Measurements from ENCODE around the gene TBC1D8.

Gene TBC1D8

DNA sequence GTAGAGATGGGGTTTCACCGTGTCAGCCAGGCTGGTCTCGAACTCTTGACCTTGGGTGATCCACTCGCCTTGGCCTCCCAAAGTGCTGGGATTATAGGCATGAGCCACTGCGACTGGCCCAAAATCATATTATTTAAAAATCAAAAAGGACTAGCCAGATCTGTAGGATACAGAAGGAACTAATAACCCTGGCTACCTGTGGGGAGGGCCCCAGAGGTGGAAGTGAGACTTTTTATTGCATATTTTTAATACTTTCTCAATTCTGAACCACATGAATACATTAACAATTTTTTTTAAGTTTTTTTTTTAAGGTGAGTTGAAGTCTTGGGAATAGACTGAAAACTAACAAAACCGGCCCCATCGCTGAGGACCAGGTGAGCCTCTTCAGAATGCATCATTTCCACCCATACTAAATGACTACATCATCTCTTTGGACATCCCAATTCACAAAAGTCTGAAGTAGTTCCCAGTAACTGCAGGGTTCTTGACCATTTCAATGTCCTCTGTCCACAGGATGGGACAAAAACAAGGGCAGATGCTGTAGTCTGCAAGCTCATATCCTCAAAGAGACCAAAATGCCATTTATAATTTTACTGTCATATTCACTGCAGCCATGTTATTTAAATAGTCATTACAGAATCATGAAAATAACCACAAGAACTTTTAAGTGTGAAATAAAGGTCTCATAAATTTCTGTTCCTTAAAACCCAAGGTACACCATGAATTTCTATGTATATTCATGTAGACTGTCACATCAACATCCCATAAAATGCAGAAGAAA lies 127.7 kb downstream of the TBC1D8 start:
- no peak for DNase-seq

DNA sequence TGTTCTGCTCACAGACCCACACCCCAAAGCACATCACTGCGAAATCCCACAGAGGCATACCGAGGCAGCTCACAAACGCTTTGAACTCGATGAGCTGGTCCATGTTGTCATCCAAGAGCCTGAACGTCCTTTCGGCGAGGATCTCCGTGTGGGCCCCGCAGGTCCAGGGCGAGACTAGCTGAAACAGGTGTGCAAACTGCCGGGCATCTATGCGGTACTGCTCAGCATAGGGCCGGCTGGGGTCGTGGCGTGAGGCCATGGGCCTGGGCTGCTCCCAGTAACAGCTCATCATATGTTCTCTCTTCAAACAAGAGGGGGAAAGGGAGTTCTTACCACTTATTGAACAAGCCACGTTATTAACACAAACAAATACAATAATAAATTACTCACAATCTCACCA lies 129.0 kb downstream of the TBC1D8 start:
- no peak for DNase-seq

DNA sequence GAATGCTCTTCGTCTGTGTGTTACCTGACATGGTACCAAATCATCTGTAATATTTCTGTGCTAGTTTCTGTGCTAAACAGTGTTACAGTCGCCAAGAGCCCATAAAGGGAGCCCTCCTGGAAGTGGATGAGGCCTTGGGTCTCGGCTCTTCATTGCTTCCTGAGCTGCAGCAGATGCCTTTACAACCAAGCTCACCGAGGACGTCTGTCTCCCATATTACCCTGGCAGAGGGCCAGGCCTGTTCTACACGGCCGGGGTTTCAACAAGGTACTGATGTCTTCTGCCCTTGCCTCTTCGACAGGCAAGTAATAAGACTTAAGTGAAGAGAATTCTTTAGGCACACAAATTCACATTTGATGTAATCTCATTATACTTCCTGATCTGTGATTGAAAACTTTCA lies 132.2 kb downstream of the TBC1D8 start:
- DNase-seq: no peak

DNA sequence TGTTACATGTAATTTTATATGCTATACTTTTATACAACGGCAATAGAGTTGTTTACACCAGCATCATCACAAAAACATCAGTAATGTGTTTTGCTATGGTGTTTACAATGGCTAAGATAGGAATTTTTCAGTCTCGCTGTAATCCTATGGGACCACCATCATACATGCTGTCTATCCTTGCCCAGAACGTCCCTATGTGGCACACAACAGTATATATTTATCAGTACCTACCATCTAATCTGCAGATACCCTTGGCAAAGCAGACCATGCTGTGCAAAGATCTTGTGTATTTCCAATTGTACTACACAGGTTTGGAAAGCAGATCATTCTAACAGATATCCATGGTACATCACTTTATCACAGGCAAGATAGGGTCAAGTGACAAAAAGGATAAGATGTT lies 133.8 kb downstream of the TBC1D8 start:
- no peak for DNase-seq

DNA sequence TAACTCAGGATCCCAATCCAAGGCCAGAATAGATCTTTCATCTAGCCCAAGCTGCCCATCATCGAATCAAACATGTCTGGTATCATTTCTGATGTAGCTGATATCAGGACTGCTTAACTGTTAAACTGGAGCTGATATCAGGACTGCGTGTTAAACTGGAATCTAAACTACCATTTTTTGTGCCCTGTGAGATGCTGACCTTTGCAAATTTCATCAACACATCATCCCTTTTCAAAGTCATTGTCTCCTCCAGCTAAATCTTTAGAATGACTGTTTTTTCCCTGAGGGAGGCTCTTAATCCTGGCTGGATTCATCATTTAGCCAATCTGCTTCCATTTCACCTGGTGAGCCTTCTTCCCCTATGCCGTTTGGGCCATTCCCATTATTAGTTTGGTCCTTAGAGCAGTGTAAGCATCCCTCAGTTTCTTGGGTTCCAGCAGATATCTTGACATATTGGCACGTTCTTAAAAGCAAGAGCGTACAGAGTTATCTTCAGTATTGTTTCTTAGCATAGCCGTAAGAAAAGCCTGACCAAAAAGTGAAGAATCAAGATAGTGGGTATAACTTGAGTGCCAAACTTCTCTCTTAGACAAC lies 136.8 kb downstream of the TBC1D8 start:
- DNase-seq: no peak

DNA sequence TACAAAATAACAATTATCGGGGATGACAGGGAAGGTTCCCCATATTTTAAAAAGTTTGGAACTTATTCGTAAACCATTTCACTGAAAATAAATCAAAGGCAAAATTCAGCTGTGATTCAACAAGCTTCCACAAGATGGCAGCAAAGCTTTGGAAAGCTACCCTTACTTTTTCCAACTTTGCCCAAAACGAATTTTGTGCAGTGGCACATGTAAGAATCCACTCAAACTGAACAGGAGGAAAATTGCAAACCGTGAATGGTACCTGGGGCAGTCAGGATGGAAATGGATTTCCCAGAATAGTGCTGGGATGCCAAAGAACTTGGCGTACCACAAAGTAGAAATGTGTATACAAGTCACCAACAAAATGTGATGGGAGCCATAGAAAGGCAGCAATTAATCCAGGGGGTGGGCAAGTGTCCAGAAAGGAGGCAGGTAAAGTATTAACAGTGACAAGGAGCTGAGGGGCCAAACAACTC lies 138.4 kb downstream of the TBC1D8 start:
- DNase-seq: no peak

DNA sequence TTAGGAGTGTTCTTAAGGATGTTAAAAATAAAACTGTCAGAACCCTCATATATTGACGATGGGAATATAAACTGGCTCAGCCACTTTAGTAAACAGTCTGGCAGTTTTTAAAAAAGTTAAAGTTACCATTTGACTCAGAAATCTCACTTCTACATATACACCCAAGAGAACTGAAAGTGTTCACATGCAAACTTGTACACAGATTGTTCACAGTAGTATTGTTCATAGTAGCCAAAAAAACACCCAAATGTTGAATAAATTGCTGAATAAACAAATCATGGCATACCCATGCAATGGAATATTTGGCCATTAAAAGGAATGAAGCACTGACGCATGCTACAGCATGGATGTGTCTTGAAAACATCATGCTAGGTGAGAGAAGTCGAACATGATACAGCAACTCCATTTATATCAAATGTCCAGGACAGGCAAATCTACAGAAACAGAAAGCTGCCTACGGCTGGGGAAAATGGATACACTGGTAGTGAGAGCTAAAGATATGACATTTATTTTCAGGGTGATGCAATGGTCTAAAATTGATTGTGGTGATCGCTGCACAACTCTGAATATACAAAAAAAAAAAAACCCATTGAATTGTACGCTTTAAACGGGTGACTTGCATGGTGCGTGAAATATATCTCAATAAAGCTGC lies 139.0 kb downstream of the TBC1D8 start:
- DNase-seq: no peak

DNA sequence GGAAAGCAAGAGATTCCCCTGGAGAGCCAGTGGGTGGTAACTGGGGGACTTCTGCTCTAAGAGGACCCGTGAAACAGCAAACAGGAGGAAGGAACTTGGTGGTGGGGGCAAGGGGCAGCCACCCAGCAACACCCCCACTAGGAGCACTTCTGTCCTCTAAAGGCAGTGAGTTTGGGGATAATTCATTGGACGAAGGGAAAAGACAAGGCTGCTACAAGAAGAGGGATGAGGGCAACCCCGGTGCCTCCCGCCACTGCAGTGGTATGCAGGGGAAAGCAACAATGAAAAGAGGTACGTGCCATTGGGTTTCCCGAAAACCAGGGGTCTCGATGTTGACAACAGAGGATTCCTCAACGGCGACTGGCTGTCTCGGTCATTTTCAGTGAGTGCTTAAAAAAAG lies 140.0 kb downstream of the TBC1D8 start:
- no peak for DNase-seq

DNA sequence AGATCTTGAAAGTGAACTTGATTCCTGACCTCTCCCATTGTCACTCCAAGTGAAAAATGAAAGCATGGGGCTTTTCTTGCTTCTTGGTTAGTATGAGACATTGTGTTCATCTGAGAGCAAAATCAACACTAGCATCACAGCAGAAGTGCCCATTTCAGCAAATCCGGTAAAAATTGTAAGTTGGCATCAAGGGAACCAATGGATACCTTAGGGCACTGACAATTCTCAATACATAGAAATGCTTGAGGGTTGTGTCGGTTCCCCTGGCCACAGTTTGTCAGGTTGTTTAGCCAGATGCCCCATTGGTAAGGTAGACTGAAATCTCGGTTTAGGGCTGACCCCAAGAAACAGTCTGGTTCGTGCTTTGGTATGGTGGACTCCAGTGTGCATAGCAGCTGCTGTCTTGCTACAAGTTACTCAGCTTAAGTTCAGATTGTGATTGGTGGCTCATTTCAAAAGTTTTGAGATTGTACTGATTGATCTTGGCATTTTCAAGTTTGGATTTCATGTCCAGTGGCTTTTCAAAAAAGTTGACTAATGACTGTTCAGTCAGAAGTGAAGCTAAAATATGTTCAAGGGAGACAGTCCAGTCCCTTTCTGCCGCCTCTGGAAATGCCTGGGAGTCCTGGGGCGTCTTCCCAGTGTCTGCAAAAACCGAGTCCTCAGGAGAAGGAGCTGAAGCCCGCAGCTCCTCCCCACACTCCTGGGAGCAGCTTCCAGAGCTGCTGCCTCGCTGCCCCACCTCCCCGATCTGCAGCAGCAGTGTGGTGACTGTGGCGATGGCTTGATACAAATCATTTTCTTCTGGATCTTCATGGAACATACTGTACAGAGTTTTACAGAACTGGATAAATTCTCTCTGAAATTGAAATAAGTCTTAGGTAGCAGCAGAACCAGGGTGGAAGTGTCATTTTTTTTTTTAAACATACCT lies 143.5 kb downstream of the TBC1D8 start:
- no peak for DNase-seq

DNA sequence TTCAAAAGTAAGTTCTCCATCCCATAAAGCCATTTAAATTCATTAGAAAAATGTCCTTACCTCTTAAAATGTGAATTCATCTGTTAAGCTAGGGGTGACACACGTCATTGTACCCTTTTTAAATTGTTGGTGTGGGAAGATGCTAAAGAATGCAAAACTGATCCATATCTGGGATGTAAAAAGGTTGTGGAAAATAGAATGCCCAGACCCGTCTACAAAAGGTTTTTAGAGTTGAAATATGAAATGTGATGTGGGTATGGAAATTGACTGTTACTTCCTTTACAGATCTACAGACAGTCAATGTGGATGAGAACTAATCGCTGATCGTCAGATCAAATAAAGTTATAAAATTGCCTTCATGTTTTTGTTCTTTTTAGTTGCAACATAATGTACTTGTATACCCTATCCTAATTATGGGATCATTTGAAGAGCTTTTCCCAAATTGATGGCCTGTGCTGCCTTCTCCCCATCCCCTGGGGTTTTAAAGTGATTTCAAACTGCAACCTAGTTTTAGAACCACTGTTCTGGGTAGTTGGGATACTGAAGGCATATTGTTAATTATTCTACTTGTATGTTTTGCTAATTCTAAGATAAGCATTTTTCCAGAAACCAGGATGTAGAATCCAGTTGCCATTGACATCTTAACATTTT lies 145.0 kb downstream of the TBC1D8 start:
- DNase-seq: no peak

DNA sequence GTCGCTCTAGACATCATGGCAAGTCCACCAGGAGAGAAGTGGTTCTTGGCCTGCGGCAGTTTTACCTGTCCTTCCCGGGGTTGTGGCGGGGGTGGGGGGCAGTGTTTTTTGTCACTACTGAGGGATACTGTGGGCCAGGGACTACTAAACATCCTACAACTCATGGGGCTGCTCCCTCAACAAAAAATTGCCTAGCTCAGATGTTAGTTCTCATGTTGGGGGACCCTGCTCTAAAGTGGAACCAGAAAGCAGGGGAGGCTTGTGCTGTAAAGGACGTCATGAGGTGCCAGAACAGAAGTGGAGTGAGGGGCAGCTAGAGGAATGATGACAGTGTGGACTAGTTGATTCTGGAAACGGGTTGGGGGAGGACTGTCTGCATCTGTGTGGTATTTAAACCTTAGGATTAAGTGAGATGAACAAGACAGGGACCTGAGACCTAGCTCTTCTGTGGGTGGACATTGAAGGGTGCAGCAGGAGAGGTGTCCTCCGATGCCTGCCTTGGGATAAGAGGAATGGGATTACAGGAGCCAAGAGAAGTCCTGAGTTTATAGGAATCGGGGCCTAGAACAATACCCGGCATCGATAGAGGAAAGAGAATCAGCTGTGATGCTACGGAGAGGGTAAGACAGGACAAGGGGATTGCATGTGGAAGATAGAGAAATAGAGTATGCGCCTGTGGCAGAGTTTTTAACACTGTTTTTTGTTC lies 146.4 kb downstream of the TBC1D8 start:
- no peak for DNase-seq

DNA sequence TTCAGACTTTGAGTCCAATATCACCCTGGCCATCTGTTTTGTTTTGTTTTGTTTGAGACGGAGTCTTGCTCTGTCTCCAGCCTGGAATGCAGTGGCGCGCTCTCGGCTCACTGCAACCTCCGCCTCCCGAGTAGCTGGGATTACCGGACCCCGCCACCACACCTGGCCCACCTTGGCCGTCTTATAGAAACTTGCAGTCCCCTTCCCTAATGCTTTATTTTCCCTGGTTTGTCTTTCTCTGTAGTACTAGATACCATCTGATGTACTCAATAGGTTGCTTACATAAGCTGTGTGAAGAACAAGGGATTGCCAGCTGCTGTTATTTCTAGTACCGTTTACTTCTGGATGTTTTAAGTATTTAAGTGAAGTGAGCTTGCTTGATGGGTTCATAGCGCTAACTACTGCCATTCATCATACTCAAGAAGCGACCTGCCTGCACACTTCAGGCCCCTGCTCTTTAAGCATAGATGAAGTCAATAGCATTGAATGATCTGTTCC lies 147.9 kb downstream of the TBC1D8 start:
- DNase-seq: no peak

DNA sequence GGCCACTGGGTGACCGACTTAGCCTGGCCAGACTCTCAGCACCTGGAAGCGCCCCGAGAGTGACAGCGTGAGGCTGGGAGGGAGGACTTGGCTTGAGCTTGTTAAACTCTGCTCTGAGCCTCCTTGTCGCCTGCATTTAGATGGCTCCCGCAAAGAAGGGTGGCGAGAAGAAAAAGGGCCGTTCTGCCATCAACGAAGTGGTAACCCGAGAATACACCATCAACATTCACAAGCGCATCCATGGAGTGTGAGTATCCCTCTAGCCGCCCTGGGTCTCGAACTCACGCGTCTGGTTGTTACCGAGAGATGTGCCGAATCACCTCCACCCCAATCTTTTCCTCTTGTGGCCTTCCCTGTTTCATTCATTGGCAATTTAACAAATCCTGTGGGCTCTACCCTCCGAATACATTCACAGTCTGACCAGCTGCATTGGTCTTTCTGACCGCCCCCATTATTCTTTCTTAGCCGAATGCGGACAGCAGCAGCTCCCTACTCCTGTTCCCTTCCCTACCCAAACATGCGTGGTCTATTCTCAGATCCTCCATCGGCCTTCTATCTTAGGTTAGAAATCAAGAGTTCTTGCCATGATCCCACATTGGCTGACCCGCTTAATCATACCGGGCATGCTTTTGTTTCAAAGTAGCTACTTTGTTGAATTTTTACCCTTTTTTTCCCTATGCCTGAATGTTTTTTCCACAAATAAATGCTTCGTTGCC lies 148.5 kb downstream of the TBC1D8 start:
- DNase-seq: no peak

DNA sequence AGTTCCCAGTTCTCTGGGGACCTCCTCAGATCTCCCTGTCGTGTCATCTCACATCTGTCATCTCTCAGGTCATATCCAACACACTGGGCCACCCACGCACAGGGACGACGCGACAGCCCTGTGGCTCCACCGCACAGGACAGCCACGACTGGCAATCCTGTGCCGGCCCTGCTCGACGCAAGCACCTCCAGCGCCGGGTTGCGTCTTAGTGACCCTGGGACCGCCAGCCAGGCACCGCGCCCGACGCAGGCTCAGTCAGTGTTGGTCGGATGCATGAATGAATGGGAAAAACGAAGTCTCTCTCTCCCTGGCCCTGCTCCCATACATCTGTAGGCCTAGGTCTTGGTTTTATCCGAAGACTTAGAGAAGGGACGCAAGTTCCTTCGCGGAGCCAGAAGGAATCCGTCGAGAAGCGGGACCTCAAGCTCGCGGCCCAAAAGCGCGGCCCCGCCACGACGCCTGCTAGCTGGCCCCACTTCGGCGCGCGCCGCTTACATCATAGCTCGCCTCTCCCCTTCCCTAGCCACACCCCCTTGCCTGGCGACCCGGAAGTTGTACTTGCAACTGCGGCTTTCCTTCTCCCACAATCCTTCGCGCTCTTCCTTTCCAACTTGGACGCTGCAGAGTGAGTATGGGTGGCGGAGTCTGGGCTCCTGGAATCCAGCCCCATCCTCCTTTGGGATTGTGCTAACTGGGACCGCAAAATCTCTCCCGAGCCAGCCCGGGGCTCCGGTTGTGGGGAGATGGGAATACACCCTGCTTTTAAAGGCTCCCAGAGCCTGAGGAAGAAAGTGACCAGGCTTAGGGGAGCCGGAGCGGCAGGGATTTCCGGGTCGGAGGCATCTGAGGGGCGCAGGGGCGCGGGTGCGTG lies 149.3 kb downstream of the TBC1D8 start, which contains the start of gene RPL31:
RPL31 (plus strand) TSS at position 599 of the 871 bp plus-strand sequence. CDS start 413 bp downstream, outside the sequence.
- peak; percentile 47 to 78 for DNase-seq

DNA sequence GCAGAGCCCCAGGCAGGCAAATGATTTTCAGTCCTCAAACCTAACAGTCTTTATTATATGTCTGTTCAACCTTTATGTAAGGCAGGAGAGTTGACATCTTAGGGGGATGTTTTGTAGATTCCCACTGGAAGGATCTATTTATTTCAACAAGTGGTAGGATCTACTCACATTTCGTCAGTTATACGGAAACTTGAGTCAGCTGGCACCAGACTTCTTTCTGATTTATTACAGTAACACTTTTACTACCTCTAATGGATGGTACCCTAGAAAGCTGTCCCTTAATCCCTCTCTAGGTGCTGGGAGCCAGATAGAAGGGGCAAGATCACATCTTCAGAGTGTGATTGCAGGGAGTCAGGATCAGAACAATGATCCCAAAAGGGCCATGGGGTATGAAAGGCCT lies 151.2 kb downstream of the TBC1D8 start:
- DNase-seq: no peak

DNA sequence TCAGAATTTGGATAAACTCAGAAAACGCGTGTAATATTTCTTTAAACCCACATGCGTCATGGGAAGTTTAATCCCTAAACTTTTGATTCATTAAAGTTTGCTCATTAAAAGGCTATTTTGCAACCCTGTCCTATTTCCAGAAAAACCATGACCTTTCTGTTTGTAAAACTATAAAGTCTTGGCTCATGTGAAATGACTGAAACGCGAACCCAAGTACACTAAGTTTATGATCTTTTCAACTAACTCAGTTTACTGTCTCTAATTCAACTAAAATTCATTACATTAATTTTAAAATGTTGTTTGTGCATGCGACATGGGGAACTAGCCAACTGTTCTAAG lies 153.0 kb downstream of the TBC1D8 start:
- DNase-seq: no peak

DNA sequence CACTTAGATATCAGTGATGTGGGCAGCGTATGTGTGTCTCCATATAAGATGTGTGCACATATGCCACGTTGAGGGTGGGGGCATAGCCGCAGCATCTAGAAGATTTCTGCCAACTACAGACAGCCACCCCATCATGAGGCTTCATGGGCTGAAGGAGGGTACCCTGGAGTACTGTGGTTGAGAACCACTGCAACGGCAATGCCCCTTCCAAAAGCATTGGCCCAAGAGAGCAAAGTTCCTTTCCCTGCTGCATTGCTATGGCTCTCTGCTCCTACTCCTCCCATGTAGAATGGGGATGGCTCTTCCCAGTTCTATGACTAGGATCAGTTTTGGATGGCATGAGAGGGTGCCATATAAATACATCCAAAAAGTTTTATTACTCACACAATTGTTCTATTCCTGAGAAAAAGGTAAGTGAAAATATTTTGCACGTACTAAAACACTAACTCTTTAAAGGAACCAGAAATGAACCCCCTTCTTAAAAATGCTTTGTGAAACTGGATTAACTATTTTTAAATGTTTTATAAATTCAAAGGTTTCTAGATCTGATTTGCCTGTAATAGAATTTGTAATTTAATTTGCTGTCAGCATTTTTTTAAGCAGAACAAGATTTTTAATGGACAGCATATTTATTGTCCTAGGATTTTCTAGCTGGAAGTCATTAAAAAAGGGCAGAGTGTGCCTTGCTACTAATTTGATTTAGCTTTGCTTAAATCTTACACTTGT lies 153.5 kb downstream of the TBC1D8 start:
- DNase-seq: no peak

DNA sequence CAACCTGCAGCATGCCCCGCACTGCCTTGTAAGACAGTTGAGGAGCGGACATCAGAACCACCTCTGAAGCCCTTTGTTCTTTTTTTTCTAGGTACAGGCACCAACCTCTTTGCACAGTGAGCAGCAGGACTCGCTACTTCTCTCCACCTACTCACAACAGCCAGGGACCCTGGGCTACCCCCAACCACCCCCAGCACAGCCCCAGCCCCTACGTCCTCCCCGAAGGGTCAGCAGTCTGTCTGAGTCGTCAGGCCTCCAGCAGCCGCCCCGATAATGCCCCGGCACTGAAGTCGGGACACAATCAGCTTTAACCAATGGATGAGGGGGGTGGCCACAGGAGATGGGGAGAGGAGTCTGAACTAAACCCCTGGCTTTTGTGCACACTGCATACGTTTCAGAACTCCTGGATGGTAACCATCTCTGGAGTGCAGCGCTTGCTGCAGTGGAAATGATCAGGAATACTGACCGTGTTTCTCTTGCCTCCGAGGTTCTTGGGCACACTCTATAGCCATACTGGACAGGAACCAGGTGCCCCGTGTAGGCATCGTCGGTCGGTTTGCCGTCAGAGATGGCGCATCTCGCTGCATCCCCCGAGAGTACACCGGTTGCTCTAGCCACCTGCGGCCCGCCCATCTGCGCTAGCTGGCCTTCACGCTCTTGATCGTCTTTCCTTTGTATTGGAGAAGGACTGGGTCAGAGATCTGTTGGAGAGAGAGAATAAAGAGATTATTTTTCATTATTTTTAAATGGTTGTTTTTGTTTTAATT lies 155.7 kb downstream of the TBC1D8 start:
- DNase-seq: no peak

All from NCI-H187 (cell line).